CD8-positive, alpha-beta memory T cell (primary cell): ENCODE results near the gene ZNRD2. TPM values are rescaled to one million over a fixed set of nuclear protein-coding genes. Genes with fewer than 3 reads are reported as not detected.

Experiments
- CTCF ChIA-PET: fragments of 350-600 bp; sonication (Branson Sonifier 250); formaldehyde crosslinking; loops from one replicate; lab custom pipeline; 2021; ENCODE audit warnings: antibody characterized with exemption; lab: Charles Lee
- POLR2A ChIA-PET: fragments of 350-600 bp; sonication (Branson Sonifier 250); formaldehyde crosslinking; loops from one replicate; lab custom pipeline; 2021; ENCODE audit warnings: antibody characterized with exemption; lab: Charles Lee
- DNase-seq, 5 donors: peaks; one replicate each; pipeline versions ENCODE4 v3.0.0 to v3.0.0-alpha.2; 2020 to 2022; ENCODE audit warnings: mixed read lengths in 1 of 5
- H3K27ac ChIP-seq: one replicate; pipeline ENCODE4 v1.7.0; 2013; ENCODE audit warnings: low read depth, mild to moderate bottlenecking, low read length, moderate library complexity
- H3K27me3 ChIP-seq: 2 replicates; pipeline ENCODE4 v1.7.0; 2013; ENCODE audit warnings: low read length, mild to moderate bottlenecking; ENCODE audit not compliant: insufficient read depth, poor library complexity, severe bottlenecking
- H3K36me3 ChIP-seq: 2 replicates; pipeline ENCODE4 v1.7.0; 2013; ENCODE audit warnings: mild to moderate bottlenecking, low read length, moderate library complexity; ENCODE audit not compliant: insufficient read depth
- H3K4me1 ChIP-seq: 2 replicates; pipeline ENCODE4 v1.7.0; 2013; ENCODE audit warnings: mild to moderate bottlenecking, low read length, moderate library complexity; ENCODE audit not compliant: insufficient read depth
- H3K4me3 ChIP-seq: 2 replicates; pipeline ENCODE4 v1.7.0; 2013; ENCODE audit warnings: mild to moderate bottlenecking, low read length
- H3K9me3 ChIP-seq: 2 replicates; pipeline ENCODE4 v1.7.0; 2013; ENCODE audit warnings: mild to moderate bottlenecking, low read length
- H3K27ac Mint-ChIP-seq, 8 donors: one replicate each; pipeline ENCODE4 v1.8.0; 2020 to 2021; ENCODE audit warnings: mixed read lengths in 8 of 8, mild to moderate bottlenecking in 6 of 8, inconsistent platforms in 3 of 8, moderate library complexity in 3 of 8
- H3K27me3 Mint-ChIP-seq, 2 donors: one replicate each; pipeline ENCODE4 v1.8.0; 2020 to 2021; ENCODE audit warnings: mixed read lengths in 2 of 2, mild to moderate bottlenecking in 1 of 2, moderate library complexity in 1 of 2
- H3K36me3 Mint-ChIP-seq, 3 donors: one replicate each; pipeline ENCODE4 v1.8.0; 2020 to 2021; ENCODE audit warnings: mixed read lengths in 3 of 3, inconsistent platforms in 1 of 3, mild to moderate bottlenecking in 1 of 3
- H3K4me1 Mint-ChIP-seq, 3 donors: one replicate each; pipeline ENCODE4 v1.8.0; 2020 to 2021; ENCODE audit warnings: mixed read lengths in 3 of 3, inconsistent platforms in 1 of 3, mild to moderate bottlenecking in 1 of 3
- H3K4me3 Mint-ChIP-seq, 7 donors: one replicate each; pipeline ENCODE4 v1.8.0; 2020 to 2021; ENCODE audit warnings: mixed read lengths in 7 of 7, mild to moderate bottlenecking in 6 of 7, moderate library complexity in 4 of 7, inconsistent platforms in 2 of 7
- H3K9me3 Mint-ChIP-seq, 5 donors: one replicate each; pipeline ENCODE4 v1.8.0; 2020 to 2022; ENCODE audit warnings: mixed read lengths in 5 of 5, mild to moderate bottlenecking in 3 of 5, moderate library complexity in 2 of 5, inconsistent platforms in 1 of 5
- polyA plus RNA-seq: library from polyadenylated mRNA; unstranded; fragments of 300-500 nt; fragmentation: Illumina TruSeq; gene quantifications from one replicate; pipeline ENCODE4 v1.2.3, GENCODE V29; 2021
- total RNA-seq, 2 experiments: library from RNA; stranded (reverse); gene quantifications; one replicate each; pipeline ENCODE4 v1.2.3, GENCODE V29; 2021

Gene ZNRD2
- total and polyA plus RNA-seq, 3 experiments from 2014 or later: 69.6 to 81.4 (median 77.9) TPM

DNA sequence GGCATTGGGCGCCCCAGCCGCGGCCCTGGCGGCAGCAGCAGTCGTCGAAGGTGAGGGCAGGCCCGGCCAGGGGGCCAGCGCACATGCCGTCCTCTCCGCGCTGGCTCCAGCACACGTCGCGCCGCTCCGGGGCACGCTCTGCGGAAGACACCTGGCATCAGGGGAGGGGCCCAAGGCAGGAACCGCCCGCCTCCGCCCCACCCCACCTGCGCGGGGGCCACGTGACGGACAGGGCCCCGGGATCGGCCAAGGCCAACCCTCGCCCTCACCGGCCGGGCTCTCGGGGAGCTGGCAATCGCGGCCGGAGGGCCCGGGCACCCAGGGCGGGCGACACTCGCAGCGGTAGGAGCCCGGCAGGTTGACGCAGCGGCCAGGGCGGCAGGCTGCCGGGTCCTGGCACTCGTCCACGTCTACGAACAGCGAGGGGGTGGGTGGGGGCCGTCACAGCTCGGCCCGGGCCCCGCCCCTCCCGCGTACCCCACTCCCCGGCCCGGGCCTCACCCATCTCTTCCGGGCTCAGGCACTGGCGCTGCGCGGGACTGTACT, 30.5 kb upstream of the ZNRD2 start:
- H3K4me3 ChIP-seq: peak overlapping the region; percentile 74
- Mint-ChIP-seq H3K27me3 (no peaks in the 10 kb centered on the region), H3K27ac (peak overlapping the region in 5 of 8 donors; percentile 63 to 93 (median 81)), H3K9me3 (no peaks in the 10 kb centered on the region), H3K36me3 (peaks cover 0 to 30% (median under 1%) of the 10 kb centered on the region in 3 donors), H3K4me3 (peak overlapping the region; percentile 82 to 94 (median 87)), H3K4me1 (peaks cover 11 to 16% (median 12%) of the 10 kb centered on the region in 3 donors)
- ChIA-PET POLR2A (interaction anchor here (0.8 to 2.9 kb wide), 14 partner anchors 12 to 512 kb away, joined by 3 to 34 read pairs (median 4); partner anchors contain the start of genes EHBP1L1, FAM89B, PCNX3 and RELA), CTCF (interaction anchor here (0.6 to 12.4 kb wide), 23 partner anchors 8 to 231 kb away, joined by 3 to 258 read pairs (median 7); partner anchors contain the start of genes EHBP1L1, FAM89B, KCNK7 and LTBP3)
- H3K36me3 ChIP-seq: no peaks in the 10 kb centered on the region
- no peaks in the 10 kb centered on the region for H3K9me3 ChIP-seq
- peaks cover 10% of the 10 kb centered on the region for H3K4me1 ChIP-seq
- peak overlapping the region; percentile 24 for H3K27ac ChIP-seq
- H3K27me3 ChIP-seq: no peaks in the 10 kb centered on the region
- no peak for DNase-seq

DNA sequence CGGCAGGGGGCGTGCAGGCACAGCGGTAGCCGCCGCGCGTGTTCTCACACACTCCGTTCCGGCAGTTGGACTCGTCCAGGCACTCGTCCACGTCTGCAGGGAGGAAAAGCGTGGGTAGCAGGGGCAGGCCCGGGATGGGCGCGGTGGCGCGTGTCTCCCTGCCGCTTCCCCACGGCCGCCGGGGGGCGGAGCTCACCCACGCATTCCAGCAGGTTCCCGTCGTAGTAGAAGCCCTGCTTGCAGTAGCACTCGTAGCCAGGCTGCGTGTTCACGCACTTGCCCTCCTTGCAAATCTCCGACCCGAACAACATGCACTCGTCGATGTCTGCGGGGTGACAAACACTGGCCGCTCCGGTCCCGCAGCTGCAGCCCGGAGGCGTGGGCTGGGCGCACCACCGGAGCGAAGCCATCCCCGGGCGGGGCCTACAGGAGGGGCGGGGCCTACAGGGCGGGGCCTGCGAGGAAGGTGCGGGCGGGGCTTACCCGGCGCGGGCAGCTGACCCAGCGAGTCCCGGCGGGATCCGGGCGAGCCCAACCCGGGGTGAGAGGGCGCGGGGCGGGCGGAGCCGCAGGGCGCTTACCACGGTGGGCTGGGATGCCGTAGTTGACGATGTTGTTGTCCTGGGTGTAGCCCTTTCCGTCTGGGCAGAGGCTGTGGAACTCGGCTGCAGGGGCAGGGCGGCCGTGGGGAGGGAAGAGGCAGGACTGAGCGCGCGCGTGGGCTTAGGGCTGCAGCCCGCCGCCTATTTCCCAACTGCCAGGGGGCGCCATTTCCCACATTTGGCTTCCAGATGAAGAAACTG, 29.8 kb upstream of the ZNRD2 start:
- H3K36me3 Mint-ChIP-seq: peaks cover 0 to 26% (median 0%) of the 10 kb centered on the region in 3 donors
- no peaks in the 10 kb centered on the region for H3K36me3 ChIP-seq

DNA sequence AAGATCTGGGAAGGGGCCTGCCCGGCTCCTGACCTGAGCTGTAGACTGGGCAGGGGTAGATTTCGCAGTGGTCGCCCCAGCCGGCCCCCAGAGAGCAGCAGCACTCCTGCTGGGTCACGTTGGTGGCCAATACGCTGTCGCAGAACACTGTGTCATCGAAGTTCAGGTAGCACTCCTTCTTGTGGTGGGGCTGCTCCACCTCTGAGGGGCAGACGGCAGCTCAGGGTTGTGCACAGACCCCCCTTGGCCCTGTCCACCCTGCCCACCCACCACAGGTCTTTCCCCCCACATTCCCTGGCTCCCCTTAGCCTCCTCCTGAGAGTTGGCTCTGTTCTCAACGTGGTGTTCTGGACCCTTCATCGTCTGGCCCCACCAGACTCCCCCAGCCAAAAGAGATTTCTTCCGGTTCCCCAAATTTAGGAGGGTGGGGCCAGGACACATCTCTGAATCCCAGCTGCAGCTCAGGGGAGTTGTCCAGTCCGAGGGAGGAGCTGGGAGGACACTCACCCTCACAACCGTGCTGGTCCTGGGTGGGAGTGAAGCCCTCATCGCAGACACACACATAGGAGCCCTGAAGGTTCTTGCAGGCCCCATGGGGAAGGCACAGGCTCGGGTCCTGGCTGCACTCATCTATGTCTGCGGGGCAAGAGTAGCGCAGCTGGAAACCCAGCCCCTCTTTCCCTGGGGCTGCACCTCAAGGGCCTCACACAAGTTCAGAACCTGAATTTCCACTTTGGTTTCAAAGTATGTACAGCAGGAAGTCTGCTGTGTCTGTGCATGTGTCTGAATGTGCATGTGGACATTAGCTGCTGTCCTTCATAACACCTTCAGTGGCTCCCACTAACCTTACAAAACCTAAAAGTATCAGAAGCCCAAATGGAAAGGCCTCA, 28.9 kb upstream of the ZNRD2 start:
- Histone ChIP-seq H3K27me3 (no peaks in the 10 kb centered on the region), H3K4me1 (peaks cover 20% of the 10 kb centered on the region), H3K9me3 (no peaks in the 10 kb centered on the region), H3K36me3 (no peaks in the 10 kb centered on the region), H3K27ac (peak overlapping the region; percentile 44), H3K4me3 (peak overlapping the region; percentile 74)
- CTCF ChIA-PET: interaction anchor here (0.7 to 12.4 kb wide), 26 partner anchors 8 to 174 kb away, joined by 3 to 258 read pairs (median 6); partner anchors contain the start of genes EHBP1L1, FAM89B, KCNK7 and LTBP3
- peak overlapping the region; percentile 82 to 94 (median 87) for H3K4me3 Mint-ChIP-seq
- no peaks in the 10 kb centered on the region for H3K27me3 Mint-ChIP-seq
- POLR2A ChIA-PET: interaction anchor here (0.6 to 2.9 kb wide), 19 partner anchors 10 to 510 kb away, joined by 3 to 34 read pairs (median 4); partner anchors contain the start of genes EHBP1L1, FAM89B, PCNX3 and RELA
- H3K9me3 Mint-ChIP-seq: no peaks in the 10 kb centered on the region
- peaks cover 0 to 18% (median 0%) of the 10 kb centered on the region in 3 donors for H3K36me3 Mint-ChIP-seq
- DNase-seq: no peak
- H3K4me1 Mint-ChIP-seq: peaks cover 20 to 28% (median 22%) of the 10 kb centered on the region in 3 donors
- H3K27ac Mint-ChIP-seq: peak overlapping the region; percentile 70 to 93 (median 84)

More for the DNA sequence above, 29.8 kb upstream of the ZNRD2 start:
- Mint-ChIP-seq H3K9me3 (no peaks in the 10 kb centered on the region), H3K4me3 (peak overlapping the region; percentile 82 to 94 (median 87)), H3K27me3 (no peaks in the 10 kb centered on the region), H3K27ac (peak overlapping the region; percentile 78 to 93 (median 84)), H3K4me1 (peaks cover 13 to 20% (median 14%) of the 10 kb centered on the region in 3 donors)
- ChIA-PET CTCF (interaction anchor here (0.6 to 12.4 kb wide), 30 partner anchors 8 to 230 kb away, joined by 3 to 258 read pairs (median 5); partner anchors contain the start of genes EHBP1L1, FAM89B, KCNK7 and LTBP3), POLR2A (interaction anchor here (0.6 to 2.9 kb wide), 21 partner anchors 11 to 511 kb away, joined by 3 to 34 read pairs (median 4); partner anchors contain the start of genes EHBP1L1, FAM89B, PCNX3 and RELA)
- Histone ChIP-seq H3K27me3 (no peaks in the 10 kb centered on the region), H3K4me3 (peak overlapping the region; percentile 74), H3K9me3 (no peaks in the 10 kb centered on the region), H3K4me1 (peaks cover 11% of the 10 kb centered on the region), H3K27ac (peak overlapping the region; percentile 44)
- DNase-seq: peak; percentile 83 to 92 (median 89)

DNA sequence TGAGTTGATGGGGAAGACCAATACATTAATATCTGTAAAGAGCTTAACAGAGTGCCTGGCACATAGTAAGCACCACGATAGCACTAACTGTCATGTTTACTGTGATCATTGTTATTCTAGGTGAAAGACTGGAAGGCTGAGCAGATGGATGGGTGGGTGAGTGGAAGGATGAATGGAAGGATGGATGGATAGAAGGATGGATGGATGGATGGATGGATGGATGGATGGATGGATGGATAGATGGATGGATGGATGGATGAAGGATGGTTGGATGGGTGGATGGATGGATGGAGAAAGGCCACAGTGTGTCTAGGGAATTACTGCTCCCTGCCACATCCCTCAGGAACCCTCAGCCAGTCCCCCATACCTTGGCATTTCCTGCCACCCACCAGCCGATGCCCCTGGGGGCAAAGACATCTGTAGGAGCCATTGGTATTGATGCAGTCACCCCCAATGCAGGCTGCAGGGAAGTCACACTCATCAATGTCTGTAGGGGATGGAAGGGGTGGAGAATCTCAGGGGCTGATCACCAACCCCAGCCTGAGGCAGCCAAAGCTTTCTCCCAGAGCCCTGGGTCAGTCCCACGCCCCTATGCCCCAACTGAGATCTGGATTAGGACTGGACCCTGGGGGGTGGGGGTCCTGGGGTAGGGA, 27.4 kb upstream of the ZNRD2 start:
- Histone ChIP-seq H3K4me1 (peaks cover 32% of the 10 kb centered on the region), H3K9me3 (no peaks in the 10 kb centered on the region), H3K36me3 (no peaks in the 10 kb centered on the region), H3K27me3 (no peaks in the 10 kb centered on the region), H3K4me3 (no peak overlapping the region), H3K27ac (no peak overlapping the region)
- peaks cover 0 to 9% (median 0%) of the 10 kb centered on the region in 3 donors for H3K36me3 Mint-ChIP-seq
- peak overlapping the region in 5 of 8 donors; percentile 11 to 81 (median 47) for H3K27ac Mint-ChIP-seq
- no peak for DNase-seq
- H3K4me3 Mint-ChIP-seq: peak overlapping the region in 1 of 7 donors; percentile 66
- POLR2A ChIA-PET: interaction anchor here (4.7 kb wide), 1 partner anchor 45 kb away, joined by 16 read pairs; no protein-coding TSS in a partner anchor
- H3K9me3 Mint-ChIP-seq: no peaks in the 10 kb centered on the region
- no peaks in the 10 kb centered on the region for H3K27me3 Mint-ChIP-seq
- CTCF ChIA-PET: interaction anchor here (1.0 to 12.4 kb wide), 9 partner anchors 10 to 74 kb away, joined by 3 to 258 read pairs (median 36); partner anchors contain the start of genes FAM89B, KCNK7, LTBP3 and SCYL1
- H3K4me1 Mint-ChIP-seq: peaks cover 26 to 38% (median 35%) of the 10 kb centered on the region in 3 donors

DNA sequence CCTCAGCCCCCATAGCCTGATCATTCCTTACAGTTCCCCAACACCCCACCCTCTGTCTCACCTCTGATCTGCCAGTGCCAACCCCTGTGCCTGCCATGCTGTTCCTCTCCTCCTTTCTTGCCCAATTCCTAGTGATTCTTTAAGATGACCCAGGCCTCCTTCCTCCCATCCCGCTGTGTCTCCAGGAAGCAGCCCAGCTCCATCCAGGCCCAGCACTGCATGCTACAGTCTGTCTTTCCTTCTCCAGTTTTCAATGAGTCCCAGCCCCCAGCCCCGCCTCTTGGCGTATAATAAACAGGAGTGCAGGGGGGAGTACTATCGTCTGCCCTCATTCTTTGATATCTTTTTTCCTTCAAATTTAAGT, 24.4 kb upstream of the ZNRD2 start:
- ChIA-PET POLR2A (interaction anchor here (0.7 to 4.7 kb wide), 7 partner anchors 17 to 130 kb away, joined by 3 to 16 read pairs (median 9); partner anchors contain the start of genes EHBP1L1, FAM89B and ZNRD2), CTCF (interaction anchor here (1.0 to 12.4 kb wide), 5 partner anchors 20 to 45 kb away, joined by 3 to 258 read pairs (median 8); partner anchors contain the start of genes FAM89B, KCNK7 and ZNRD2)
- no peak for DNase-seq
- no peaks in the 10 kb centered on the region for H3K36me3 ChIP-seq
- H3K4me1 Mint-ChIP-seq: peaks cover 39 to 52% (median 51%) of the 10 kb centered on the region in 3 donors
- H3K9me3 ChIP-seq: no peaks in the 10 kb centered on the region
- peak overlapping the region; percentile 53 for H3K27ac ChIP-seq
- peak overlapping the region; percentile 26 to 90 (median 68) for H3K4me3 Mint-ChIP-seq
- H3K27me3 Mint-ChIP-seq: no peaks in the 10 kb centered on the region
- H3K9me3 Mint-ChIP-seq: no peaks in the 10 kb centered on the region
- H3K4me1 ChIP-seq: peaks cover 46% of the 10 kb centered on the region
- H3K4me3 ChIP-seq: peak overlapping the region; percentile 14
- no peaks in the 10 kb centered on the region for H3K27me3 ChIP-seq
- H3K36me3 Mint-ChIP-seq: peaks cover 1 to 10% (median 3%) of the 10 kb centered on the region in 3 donors
- H3K27ac Mint-ChIP-seq: peak overlapping the region; percentile 86 to 97 (median 94)

DNA sequence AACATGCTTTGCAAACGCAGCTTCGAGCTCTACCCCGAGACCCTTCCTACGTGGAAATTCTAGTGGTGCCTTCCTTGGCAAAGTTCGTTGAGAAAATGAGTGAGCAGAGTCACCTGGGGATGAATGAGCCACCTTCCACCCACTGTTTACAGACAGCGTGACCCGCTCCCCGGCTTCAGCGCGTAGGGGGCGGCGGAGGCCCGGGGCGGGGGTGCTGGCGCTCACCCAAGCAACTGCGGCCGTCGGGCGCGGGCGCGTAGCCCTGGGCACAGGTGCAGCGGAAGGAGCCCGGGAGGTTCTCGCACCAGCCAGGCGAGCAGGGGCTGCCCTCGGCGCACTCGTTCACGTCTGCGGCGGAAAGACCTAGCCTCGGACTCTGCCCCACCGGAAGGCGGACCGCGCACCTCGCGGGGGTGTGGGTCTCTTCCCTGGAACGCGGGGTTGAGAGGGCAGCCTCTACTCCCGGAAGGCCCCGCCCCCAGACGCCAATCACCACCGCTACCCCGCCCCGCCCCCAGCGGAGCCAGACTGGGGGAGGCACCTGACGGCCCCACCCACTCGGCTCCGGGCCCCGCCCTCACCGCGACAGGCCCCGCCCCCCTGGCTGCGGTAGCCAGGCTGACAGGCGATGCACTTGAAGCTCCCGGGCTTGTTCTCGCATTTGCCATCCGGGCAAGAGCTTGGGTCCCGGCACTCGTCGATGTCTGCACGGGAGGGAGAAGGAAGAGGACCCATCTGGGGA, 23.9 kb upstream of the ZNRD2 start:
- Histone ChIP-seq H3K27ac (peak overlapping the region; percentile 53), H3K4me1 (peaks cover 42% of the 10 kb centered on the region), H3K9me3 (no peaks in the 10 kb centered on the region), H3K27me3 (no peaks in the 10 kb centered on the region), H3K4me3 (peak overlapping the region; percentile 54), H3K36me3 (no peaks in the 10 kb centered on the region)
- H3K4me1 Mint-ChIP-seq: peaks cover 38 to 49% (median 48%) of the 10 kb centered on the region in 3 donors
- ChIA-PET POLR2A (interaction anchor here (0.6 to 4.7 kb wide), 13 partner anchors 11 to 271 kb away, joined by 3 to 16 read pairs (median 4); partner anchors contain the start of genes EHBP1L1, FAM89B, MALAT1 and ZNRD2), CTCF (interaction anchor here (0.8 to 12.4 kb wide), 7 partner anchors 10 to 217 kb away, joined by 3 to 258 read pairs (median 4); partner anchors contain the start of genes FAM89B, KCNK7 and ZNRD2)
- H3K36me3 Mint-ChIP-seq: peaks cover 1 to 12% (median 3%) of the 10 kb centered on the region in 3 donors
- peak overlapping the region; percentile 68 to 90 (median 83) for H3K4me3 Mint-ChIP-seq
- H3K9me3 Mint-ChIP-seq: no peaks in the 10 kb centered on the region
- no peaks in the 10 kb centered on the region for H3K27me3 Mint-ChIP-seq
- peak overlapping the region; percentile 86 to 97 (median 94) for H3K27ac Mint-ChIP-seq
- DNase-seq: peak; percentile 98 to 99 (median 99)
